Measurements from ENCODE around the gene ANKRD23.

DNA sequence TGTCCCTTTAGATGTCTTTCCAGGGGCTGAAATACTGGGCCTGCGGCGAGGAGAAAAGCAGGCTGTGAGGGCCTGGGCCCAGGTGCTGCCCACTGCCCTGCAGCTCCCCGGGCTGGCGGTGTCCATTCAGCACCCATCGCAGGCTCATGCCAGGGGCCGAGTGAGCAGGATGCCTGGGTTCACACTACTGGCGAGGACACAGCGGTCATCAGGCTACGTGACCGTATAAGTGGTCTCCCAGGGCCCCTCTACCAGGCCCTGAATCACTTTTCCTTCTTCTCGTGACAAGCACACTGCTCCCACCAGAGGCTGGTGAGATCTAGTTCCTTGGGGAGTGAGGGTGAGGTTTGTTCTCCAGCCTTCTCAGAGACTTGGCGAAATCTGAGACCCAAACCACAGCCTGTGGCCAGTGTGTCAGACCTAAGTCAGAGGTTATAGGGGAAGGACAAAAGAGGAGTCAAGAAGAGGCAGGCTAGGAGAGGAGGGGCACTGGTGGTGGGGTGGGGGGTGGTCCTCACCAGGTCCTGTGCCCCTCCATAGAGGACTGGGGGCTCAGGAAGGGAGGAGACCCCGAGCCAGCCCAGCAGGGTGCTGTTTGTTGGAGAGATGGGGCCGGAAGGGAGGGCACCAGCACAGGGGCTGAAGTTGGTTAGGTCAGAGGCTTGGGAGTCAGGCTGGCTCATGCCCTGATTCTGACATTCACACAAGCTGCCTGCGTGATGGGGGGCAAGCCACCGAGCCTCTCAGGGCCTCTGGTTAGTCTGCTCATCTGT, 32.6 kb upstream of the ANKRD23 start:
- no peak for TF ChIP-seq RCOR1 (IDR thresholded peaks at IDR 0.05; ENCODE audit: insufficient replicate concordance, low read length)
- TF ChIP-seq POLR2A (IDR thresholded peaks at IDR 0.05; ENCODE audit: low read depth, low read length): no peak
- TF ChIP-seq, protein P1, sequence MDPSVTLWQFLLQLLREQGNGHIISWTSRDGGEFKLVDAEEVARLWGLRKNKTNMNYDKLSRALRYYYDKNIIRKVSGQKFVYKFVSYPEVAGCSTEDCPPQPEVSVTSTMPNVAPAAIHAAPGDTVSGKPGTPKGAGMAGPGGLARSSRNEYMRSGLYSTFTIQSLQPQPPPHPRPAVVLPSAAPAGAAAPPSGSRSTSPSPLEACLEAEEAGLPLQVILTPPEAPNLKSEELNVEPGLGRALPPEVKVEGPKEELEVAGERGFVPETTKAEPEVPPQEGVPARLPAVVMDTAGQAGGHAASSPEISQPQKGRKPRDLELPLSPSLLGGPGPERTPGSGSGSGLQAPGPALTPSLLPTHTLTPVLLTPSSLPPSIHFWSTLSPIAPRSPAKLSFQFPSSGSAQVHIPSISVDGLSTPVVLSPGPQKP (IDR thresholded peaks at IDR 0.05; ENCODE audit: borderline replicate concordance, low read depth, low read length): no peak
- TF ChIP-seq, protein P2, sequence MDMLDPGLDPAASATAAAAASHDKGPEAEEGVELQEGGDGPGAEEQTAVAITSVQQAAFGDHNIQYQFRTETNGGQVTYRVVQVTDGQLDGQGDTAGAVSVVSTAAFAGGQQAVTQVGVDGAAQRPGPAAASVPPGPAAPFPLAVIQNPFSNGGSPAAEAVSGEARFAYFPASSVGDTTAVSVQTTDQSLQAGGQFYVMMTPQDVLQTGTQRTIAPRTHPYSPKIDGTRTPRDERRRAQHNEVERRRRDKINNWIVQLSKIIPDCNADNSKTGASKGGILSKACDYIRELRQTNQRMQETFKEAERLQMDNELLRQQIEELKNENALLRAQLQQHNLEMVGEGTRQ (IDR thresholded peaks at IDR 0.05; ENCODE audit: low read depth, low read length): no peak

All from IMR-90 (cell line).